ENCODE results near the gene TRAPPC6A. TPM values are rescaled to one million over a fixed set of nuclear protein-coding genes. Genes with fewer than 3 reads are reported as not detected.

TRAPPC6A gene
- total and polyA plus RNA-seq, 2 of the 4 experiments (the other 2 are of a cell fraction): 4.1 to 13.4 TPM

DNA sequence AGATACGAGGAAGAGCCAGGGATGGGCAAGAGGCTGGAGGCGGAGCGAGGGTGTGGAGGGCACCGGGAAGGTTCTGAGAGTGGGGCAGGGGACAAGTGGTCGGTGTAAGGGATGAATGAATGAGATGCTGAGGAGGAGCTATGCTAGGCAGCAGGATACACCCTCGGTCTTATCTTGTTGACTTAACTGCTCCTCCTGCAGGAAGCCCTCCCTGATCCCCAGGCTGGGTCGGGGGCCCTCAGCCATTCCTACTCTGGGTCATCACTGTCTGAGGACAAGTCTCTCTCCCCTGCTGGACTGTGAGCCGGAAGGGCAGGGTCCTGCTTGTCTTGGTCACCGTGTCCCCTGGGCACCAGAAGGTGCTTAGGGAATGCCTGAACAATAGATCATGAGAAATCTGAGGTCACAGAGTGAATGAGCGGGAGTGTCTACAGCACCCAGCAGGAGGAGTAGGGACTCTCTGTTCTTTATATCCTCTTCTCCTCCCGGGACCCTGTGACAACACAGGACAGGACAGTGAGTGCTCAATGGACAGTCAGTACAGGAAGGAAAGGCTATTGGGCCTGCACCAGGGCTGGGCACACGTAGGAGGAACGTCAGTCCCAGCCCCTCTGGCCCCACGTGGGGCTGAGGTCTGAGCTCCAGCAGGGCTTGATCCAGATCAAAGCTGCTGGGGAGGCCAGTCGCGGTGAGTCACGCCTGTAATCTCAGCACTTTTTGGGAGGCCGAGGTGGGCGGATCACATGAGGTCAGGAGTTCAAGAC lies 23.8 kb downstream of the TRAPPC6A start:
- DNase-seq: peak; percentile 86
- H3K14ac ChIP-seq (replicated peaks; ENCODE audit: low read depth, low read length): no peak overlapping the region
- no peak overlapping the region for H3K4ac ChIP-seq (ENCODE audit: low read depth, low read length)
- no peaks in the 10 kb centered on the region for H3K36me3 ChIP-seq (ENCODE audit: control insufficient read depth, insufficient read depth, low read length)
- H4K5ac ChIP-seq (ENCODE audit: low read depth, low read length): no peak overlapping the region
- H2BK20ac ChIP-seq (ENCODE audit: low read depth, low read length): no peak overlapping the region
- ChIA-PET CTCF (interaction anchor here (0.7 kb wide), 1 partner anchor 12 kb away, joined by 8 read pairs; no protein-coding TSS in a partner anchor), POLR2A (ENCODE audit: unreplicated experiment) (no interaction called here)
- no peak overlapping the region for H2BK120ac ChIP-seq (ENCODE audit: low read depth, low read length)
- no peak for TF ChIP-seq CHD1 (IDR thresholded peaks at IDR 0.05; ENCODE audit: low read depth, low read length)
- TF ChIP-seq, protein P1, sequence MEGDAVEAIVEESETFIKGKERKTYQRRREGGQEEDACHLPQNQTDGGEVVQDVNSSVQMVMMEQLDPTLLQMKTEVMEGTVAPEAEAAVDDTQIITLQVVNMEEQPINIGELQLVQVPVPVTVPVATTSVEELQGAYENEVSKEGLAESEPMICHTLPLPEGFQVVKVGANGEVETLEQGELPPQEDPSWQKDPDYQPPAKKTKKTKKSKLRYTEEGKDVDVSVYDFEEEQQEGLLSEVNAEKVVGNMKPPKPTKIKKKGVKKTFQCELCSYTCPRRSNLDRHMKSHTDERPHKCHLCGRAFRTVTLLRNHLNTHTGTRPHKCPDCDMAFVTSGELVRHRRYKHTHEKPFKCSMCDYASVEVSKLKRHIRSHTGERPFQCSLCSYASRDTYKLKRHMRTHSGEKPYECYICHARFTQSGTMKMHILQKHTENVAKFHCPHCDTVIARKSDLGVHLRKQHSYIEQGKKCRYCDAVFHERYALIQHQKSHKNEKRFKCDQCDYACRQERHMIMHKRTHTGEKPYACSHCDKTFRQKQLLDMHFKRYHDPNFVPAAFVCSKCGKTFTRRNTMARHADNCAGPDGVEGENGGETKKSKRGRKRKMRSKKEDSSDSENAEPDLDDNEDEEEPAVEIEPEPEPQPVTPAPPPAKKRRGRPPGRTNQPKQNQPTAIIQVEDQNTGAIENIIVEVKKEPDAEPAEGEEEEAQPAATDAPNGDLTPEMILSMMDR (conservative IDR thresholded peaks at IDR 0.05; ENCODE audit: low read depth, low read length): no peak
- TF ChIP-seq MAZ (IDR thresholded peaks at IDR 0.05; ENCODE audit: borderline replicate concordance, low read depth, low read length): no peak
- TF ChIP-seq FOS (IDR thresholded peaks at IDR 0.05; ENCODE audit: low read depth, low read length): 0 out of 2 replicates have a peak, but pooled peaks have one; percentile 15
- TF ChIP-seq, protein P2, sequence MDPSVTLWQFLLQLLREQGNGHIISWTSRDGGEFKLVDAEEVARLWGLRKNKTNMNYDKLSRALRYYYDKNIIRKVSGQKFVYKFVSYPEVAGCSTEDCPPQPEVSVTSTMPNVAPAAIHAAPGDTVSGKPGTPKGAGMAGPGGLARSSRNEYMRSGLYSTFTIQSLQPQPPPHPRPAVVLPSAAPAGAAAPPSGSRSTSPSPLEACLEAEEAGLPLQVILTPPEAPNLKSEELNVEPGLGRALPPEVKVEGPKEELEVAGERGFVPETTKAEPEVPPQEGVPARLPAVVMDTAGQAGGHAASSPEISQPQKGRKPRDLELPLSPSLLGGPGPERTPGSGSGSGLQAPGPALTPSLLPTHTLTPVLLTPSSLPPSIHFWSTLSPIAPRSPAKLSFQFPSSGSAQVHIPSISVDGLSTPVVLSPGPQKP (IDR thresholded peaks at IDR 0.05; ENCODE audit: borderline replicate concordance, low read depth, low read length): no peak
- TF ChIP-seq, protein P3, sequence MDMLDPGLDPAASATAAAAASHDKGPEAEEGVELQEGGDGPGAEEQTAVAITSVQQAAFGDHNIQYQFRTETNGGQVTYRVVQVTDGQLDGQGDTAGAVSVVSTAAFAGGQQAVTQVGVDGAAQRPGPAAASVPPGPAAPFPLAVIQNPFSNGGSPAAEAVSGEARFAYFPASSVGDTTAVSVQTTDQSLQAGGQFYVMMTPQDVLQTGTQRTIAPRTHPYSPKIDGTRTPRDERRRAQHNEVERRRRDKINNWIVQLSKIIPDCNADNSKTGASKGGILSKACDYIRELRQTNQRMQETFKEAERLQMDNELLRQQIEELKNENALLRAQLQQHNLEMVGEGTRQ (IDR thresholded peaks at IDR 0.05; ENCODE audit: low read depth, low read length): peak; percentile 87
- TF ChIP-seq NFE2L2 (IDR thresholded peaks at IDR 0.05; ENCODE audit: low read depth, low read length): no peak
- TF ChIP-seq BHLHE40 (IDR thresholded peaks at IDR 0.05; ENCODE audit: low read depth, low read length): peak; percentile 81
- TF ChIP-seq SMC3 (IDR thresholded peaks at IDR 0.05; ENCODE audit: low read depth, low read length): no peak
- peaks cover 25% of the 10 kb centered on the region for H3K27me3 ChIP-seq (ENCODE audit: control insufficient read depth, insufficient read depth, low read length)
- ATAC-seq (ENCODE audit: low read depth): peak; percentile 52
- H3K4me1 ChIP-seq (ENCODE audit: control insufficient read depth, insufficient read depth, low read length): peaks cover 18% of the 10 kb centered on the region
- no peak overlapping the region for H3K56ac ChIP-seq (ENCODE audit: extremely low read depth, insufficient read depth, low read length)
- no peak overlapping the region for H2BK15ac ChIP-seq (ENCODE audit: low read depth, low read length)
- in situ Hi-C loops (cut with MboI; ENCODE audit: low sequenced_read_pairs) (no loop called here), intact Hi-C loops (cut with micrococcal nuclease) (no loop called here), dilution Hi-C loops (cut with HindIII; ENCODE audit: low sequenced_read_pairs, unreplicated experiment) (no loop called here)
- 37% methylated on average over 11 of the region's 19 CpGs; no CpG with 5 or more reads in 1 of the 2 experiments for WGBS, 2 experiments (ENCODE audit: extremely low coverage in 2 of 2, insufficient read length in 1 of 2)
- H2AFZ ChIP-seq (replicated peaks; ENCODE audit: low read length, poor library complexity): peak overlapping the region; percentile 86
- no peak overlapping the region for H4K91ac ChIP-seq (ENCODE audit: insufficient read depth, low read depth, low read length)
- H3K4me2 ChIP-seq (ENCODE audit: low read depth, low read length): peak overlapping the region; percentile 37; the same call in 1 of the 2 replicates
- peaks cover 8% of the 10 kb centered on the region for H4K20me1 ChIP-seq (ENCODE audit: insufficient read depth, low read length)
- H4K8ac ChIP-seq (ENCODE audit: low read depth in 2 of 2, low read length in 2 of 2): peak overlapping the region in 1 of 2 experiments; percentile 18; a peak in 1 of 4 replicates
- H3K4me3 ChIP-seq (ENCODE audit: insufficient read depth, low read depth, low read length): no peak overlapping the region
- no peak overlapping the region for H3K27ac ChIP-seq (ENCODE audit: insufficient read depth, low read length)
- H3K18ac ChIP-seq (ENCODE audit: low read depth, low read length): no peak overlapping the region
- BruUV-seq (replicated peaks): no TSS peak
- no peaks in the 10 kb centered on the region for H3K79me1 ChIP-seq (ENCODE audit: low read depth in 1 of 2, low read length in 2 of 2)
- peak overlapping the region; percentile 77 for H2AK9ac ChIP-seq (replicated peaks; ENCODE audit: low read depth, low read length, poor library complexity)
- H3K23ac ChIP-seq (ENCODE audit: low read depth, low read length): no peak overlapping the region
- peaks cover 7% of the 10 kb centered on the region; the same call in 1 of the 2 replicates for H3K9me1 ChIP-seq (ENCODE audit: insufficient read depth, low read length)
- no peaks in the 10 kb centered on the region for H3K9me3 ChIP-seq (ENCODE audit: control insufficient read depth, insufficient read depth, low read length)
- H2AK5ac ChIP-seq (ENCODE audit: low read depth, low read length): 0 out of 2 replicates have a peak overlapping the region, but pooled peaks have one; percentile 56
- no peak overlapping the region for H3K9ac ChIP-seq (ENCODE audit: low read depth, low read length)
- H2BK5ac ChIP-seq (ENCODE audit: low read depth, low read length, poor library complexity, severe bottlenecking): no peak overlapping the region

Measured in IMR-90 (cell line).